ENCODE results near the gene EML2.
"Not testable (repeated sequence)": the region's sequence is repeated elsewhere in the genome, so short reads cannot be mapped to it uniquely, and the experiment has no call there.

Gene EML2

DNA sequence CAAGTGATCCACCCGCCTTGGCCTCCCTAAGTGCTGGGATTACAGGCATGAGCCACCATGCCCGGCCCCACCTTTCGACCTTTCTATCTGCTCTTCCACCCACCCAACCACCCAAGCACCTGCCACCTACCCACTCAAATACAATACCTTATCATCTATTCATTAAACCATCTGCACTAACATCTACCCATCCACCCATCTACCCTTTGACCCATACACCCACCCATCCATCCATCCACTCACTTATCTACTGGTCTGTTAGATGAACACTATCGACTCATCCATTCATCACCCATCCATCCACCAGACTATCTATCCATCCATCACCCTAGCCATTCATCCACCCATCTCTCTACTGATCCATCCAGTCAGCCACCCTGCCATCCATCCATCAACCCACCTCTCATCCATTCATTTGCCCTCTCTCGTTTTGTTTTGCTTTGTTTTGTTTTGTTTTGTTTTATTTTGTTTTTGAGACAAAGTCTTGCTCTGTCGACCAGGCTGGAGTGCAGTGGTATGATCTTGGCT is 17.2 kb downstream of the EML2 start:
- H3K27ac ChIP-seq = no peak overlapping the region
- TF ChIP-seq, protein P1, sequence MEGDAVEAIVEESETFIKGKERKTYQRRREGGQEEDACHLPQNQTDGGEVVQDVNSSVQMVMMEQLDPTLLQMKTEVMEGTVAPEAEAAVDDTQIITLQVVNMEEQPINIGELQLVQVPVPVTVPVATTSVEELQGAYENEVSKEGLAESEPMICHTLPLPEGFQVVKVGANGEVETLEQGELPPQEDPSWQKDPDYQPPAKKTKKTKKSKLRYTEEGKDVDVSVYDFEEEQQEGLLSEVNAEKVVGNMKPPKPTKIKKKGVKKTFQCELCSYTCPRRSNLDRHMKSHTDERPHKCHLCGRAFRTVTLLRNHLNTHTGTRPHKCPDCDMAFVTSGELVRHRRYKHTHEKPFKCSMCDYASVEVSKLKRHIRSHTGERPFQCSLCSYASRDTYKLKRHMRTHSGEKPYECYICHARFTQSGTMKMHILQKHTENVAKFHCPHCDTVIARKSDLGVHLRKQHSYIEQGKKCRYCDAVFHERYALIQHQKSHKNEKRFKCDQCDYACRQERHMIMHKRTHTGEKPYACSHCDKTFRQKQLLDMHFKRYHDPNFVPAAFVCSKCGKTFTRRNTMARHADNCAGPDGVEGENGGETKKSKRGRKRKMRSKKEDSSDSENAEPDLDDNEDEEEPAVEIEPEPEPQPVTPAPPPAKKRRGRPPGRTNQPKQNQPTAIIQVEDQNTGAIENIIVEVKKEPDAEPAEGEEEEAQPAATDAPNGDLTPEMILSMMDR (conservative IDR thresholded peaks at IDR 0.05) = no peak

DNA sequence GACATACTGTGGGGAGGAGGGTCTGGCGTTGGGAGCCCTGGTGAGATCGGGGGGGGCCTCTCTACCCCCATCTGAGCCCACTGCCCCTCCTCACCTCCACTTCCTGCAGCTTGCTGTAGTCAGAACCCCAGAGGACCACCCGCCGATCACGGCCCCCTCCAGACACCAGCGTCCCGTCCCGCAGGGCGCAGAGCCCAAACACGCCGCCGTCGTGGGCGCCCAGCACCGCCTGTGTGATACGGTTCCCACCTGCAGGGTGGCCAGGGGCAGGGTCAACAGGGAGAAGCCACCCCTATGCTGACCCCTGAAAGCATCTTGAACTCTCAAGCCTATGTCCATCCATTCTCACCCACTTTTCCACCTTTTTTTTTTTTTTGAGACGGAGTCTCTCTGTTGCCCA is 17.8 kb downstream of the EML2 start:
- no peak overlapping the region for H3K27ac ChIP-seq
- TF ChIP-seq, protein P1 (conservative IDR thresholded peaks at IDR 0.05) = no peak

DNA sequence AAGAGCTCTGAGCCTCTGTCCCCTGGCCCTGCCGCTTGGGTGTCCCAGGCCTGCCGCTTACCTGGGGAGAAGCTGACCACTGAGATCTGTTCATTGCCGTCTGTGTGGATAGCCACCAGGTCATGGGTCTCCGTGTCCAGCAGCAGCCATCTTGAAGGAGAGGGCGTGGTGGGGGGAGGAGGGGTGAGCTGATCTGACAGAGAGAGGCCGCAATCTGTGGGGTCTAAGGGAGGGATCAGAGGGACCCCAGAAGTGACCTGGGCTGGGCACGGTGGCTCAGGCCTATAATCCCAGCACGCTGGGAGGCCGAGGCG is 22.5 kb downstream of the EML2 start:
- H3K27ac ChIP-seq = no peak overlapping the region
- TF ChIP-seq, protein P1 (conservative IDR thresholded peaks at IDR 0.05) = no peak

DNA sequence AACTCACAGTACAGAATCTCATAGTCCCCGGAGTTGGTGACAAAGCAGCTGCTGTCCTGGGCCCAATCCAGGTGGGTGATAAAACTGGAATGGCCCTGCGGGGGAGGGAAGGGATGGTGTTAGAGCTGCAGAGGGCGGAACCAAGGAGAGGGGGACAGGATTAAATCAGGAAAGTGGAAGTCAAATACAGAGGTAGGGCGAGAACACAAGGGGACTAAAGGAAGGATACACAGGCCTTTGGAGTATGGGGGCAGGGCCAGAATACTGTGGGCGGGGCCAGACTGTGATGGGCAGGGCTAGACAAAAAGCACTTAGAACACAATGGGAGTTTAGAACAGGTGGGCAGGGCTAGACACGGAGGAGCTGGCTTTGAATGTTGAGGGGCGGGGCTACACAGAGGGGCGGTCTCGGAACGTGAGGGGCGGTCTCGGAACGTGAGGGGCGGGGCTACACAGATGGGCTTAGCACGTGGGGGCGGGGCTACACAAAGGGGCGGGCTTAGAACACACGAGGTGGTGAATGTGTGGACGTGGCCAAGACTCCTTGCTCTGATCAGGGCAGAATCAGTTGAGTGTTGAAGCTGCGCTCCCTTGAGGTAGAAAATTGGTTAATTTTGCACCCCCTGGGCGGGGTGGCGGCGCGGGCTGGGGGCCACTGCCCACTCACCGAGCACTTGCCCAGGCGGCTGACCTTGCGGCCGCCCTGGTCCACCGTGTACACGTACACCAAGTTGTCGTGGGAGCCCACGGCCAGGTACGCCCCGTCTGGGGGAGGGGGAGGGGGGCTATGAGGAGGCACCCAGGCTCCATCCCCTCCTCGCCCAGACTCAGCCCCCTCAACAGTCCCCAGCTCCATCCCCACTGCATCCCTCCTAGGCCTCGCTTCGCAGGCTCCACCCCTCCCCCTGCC is 23.1 kb downstream of the EML2 start:
- H3K27ac ChIP-seq = no peak overlapping the region

DNA sequence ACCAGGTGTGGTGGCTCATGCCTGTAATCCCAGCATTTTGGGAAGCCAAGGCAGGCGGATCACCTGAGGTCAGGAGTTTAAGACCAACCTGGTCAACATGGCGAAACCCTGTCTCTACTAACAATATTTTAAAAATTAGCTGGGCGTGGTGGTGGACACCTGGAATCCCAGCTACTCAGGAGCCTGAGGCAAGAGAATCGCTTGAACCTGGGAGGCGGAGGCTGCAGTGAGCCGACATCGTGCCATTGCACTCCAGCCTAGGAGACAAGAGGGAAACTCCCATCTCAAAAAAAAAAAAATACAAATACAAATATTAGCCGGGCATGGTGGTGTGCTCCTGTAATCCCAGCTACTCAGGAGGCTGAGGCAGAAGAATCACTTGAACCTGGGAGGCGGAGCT is 24.1 kb downstream of the EML2 start:
- H3K27ac ChIP-seq = not testable (repeated sequence)

More for the DNA sequence above, 23.1 kb downstream of the EML2 start:
- TF ChIP-seq, protein P1 (conservative IDR thresholded peaks at IDR 0.05) = no peak

DNA sequence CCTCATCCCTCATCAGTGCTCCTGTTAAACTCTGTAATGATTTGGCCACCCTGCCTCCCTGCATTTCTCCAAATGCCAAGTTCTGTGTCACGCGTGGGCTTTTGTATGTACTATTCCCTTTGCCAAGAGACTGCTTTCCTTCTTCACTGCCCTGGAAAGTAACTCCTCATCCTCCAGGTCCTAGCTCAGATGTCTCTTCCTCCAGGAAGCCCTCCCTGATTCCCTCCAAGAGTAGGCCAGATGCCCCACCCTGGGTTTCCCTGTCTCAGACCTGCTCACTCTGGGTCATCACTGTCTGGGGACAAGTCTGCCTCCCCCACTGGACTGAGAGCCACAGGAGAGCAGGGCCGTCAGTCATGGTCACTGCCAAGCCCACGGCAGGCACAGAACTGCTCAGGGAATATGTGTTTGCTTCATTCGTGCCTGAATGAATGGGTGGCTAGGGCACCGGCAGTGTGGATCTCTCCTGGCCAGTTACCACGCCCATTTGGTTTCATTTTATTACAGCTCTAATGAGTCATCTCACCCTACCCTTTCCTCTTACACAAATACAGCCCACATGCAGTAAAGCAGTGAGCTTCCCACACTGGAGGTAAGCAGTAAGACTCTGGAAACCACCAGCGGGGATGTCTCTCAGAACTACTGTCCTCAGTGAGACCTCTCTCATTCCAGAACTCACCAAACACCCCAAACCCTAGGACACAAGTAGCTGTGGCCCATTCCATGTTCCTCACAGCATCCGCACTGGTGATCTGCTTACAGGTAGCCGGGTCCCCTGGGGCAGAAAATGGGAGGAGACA is 25.1 kb downstream of the EML2 start:
- TF ChIP-seq, protein P1 (conservative IDR thresholded peaks at IDR 0.05) = no peak
- no peak overlapping the region for H3K27ac ChIP-seq

DNA sequence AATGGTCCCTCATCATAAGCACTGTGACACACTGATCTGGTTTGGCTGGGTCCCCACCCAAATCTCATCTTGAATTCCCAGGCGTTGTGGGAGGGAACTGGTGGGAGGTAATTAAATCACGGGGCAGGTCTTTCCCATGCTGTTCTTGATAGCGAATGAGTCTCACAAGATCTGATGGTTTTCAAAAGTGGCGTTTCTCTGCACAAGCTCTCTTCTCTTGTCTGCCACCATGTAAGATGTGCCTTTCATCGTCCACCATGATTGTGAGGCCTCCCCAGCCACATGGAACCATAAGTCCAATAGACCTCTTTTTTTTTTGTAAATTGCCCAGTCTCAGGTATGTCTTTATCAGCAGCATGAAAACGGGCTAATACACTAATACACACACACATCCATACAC is 30.2 kb downstream of the EML2 start:
- TF ChIP-seq, protein P1 (conservative IDR thresholded peaks at IDR 0.05) = no peak
- H3K27ac ChIP-seq = no peak overlapping the region
